ENCODE measurements around the gene ZNF396.

Gene ZNF396

GRCh38 chr18:35343936-35344735 lies 33.0 kb downstream of the ZNF396 start, which contains the start of gene ZNF24:
ZNF24 (minus strand) TSS chr18:35344420; CDS start chr18:35340650, 3,770 bp downstream.
- DNase-seq (ENCODE audit: extremely low spot score, insufficient read length, low read depth) (peak; percentile 92), FAIRE-seq (peak; percentile 91)

- no peak for FAIRE-seq
- no peak for DNase-seq (ENCODE audit: extremely low spot score, insufficient read length, low read depth)
Measured at GRCh38 chr18:35343488-35343935, 33.6 kb downstream of the ZNF396 start.

GRCh38 chr18:35337286-35337685 lies 39.9 kb downstream of the ZNF396 start:
- FAIRE-seq = no peak
- no peak for DNase-seq (ENCODE audit: extremely low spot score, insufficient read length, low read depth)

GRCh38 chr18:35335866-35336265 lies 41.3 kb downstream of the ZNF396 start:
- DNase-seq (ENCODE audit: extremely low spot score, insufficient read length, low read depth) (no peak), FAIRE-seq (no peak)

GRCh38 chr18:35334821-35335220 lies 42.3 kb downstream of the ZNF396 start:
- DNase-seq (ENCODE audit: extremely low spot score, insufficient read length, low read depth) = no peak
- no peak for FAIRE-seq

GRCh38 chr18:35334212-35334611 lies 42.9 kb downstream of the ZNF396 start:
- no peak for FAIRE-seq
- no peak for DNase-seq (ENCODE audit: extremely low spot score, insufficient read length, low read depth)

- FAIRE-seq (no peak), DNase-seq (ENCODE audit: extremely low spot score, insufficient read length, low read depth) (no peak)
Measured at GRCh38 chr18:35331367-35332087, 45.6 kb downstream of the ZNF396 start.

GRCh38 chr18:35328868-35329267 lies 48.3 kb downstream of the ZNF396 start:
- FAIRE-seq (no peak), DNase-seq (ENCODE audit: extremely low spot score, insufficient read length, low read depth) (no peak)

- DNase-seq (ENCODE audit: extremely low spot score, insufficient read length, low read depth) (no peak), FAIRE-seq (no peak)
Measured at GRCh38 chr18:35326695-35327387, 50.3 kb downstream of the ZNF396 start.

GRCh38 chr18:35324926-35325655 lies 52.0 kb downstream of the ZNF396 start:
- DNase-seq (ENCODE audit: extremely low spot score, insufficient read length, low read depth) = no peak
- no peak for FAIRE-seq

- DNase-seq (ENCODE audit: extremely low spot score, insufficient read length, low read depth) (no peak), FAIRE-seq (no peak)
Measured at GRCh38 chr18:35322486-35323458, 54.4 kb downstream of the ZNF396 start.
